IPS-18a (cell line): Measurements from ENCODE around the gene CASTOR1.

Experiments
- H3K27ac ChIP-seq: one replicate; pipeline ENCODE4 v1.5.1; 2013; ENCODE audit warnings: low read length
- H3K27me3 ChIP-seq: one replicate; pipeline ENCODE4 v1.6.1; 2013; ENCODE audit warnings: mild to moderate bottlenecking, low read length; ENCODE audit not compliant: control insufficient read depth, insufficient read depth
- H3K36me3 ChIP-seq: one replicate; pipeline ENCODE4 v1.6.1; 2013; ENCODE audit warnings: low read depth, low read length; ENCODE audit not compliant: control insufficient read depth
- H3K4me1 ChIP-seq: one replicate; pipeline ENCODE4 v1.6.1; 2013; ENCODE audit warnings: low read depth, low read length; ENCODE audit not compliant: control insufficient read depth
- H3K4me3 ChIP-seq: one replicate; pipeline ENCODE4 v1.5.1; 2013; ENCODE audit warnings: low read length
- H3K9ac ChIP-seq: one replicate; pipeline ENCODE4 v1.6.1; 2013; ENCODE audit warnings: mild to moderate bottlenecking, low read length, moderate library complexity
- H3K9me3 ChIP-seq: one replicate; pipeline ENCODE4 v1.6.1; 2013; ENCODE audit warnings: low read depth, low read length; ENCODE audit not compliant: control insufficient read depth

Gene CASTOR1

DNA sequence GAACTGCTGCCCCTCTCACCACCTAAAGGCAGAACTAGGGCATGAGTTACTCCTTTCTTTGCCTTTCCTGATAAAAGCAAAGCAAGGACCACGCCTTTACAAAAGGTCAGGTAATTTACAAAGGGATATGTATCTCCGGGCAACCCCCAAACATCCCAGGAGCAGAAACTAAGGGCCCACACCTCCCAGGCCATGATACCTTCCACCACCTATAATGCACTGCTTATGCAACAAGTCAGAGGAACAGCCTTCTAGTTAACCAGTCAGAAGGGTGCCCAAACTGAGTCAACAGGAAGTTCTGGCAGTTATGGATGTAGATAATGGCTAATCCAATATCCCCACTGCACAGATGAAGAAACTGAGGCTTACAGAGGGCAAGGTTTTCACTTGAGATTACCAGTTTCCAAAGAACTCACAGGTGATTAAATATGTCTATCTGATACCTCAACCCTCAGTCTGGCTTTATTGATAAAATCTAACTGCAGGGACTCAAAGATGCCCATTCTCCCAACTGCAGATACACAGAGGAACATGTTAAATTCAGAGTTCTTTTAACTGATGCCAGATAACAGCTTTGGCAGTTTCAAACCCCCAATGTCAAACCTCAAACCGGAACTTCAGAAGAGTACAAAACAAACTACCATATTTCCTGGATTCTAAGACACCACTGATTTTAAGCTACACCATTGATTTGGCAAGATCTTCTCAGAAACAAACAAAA, 16.8 kb upstream of the CASTOR1 start:
- Histone ChIP-seq H3K4me1 (no peaks in the 10 kb centered on the region), H3K36me3 (no peaks in the 10 kb centered on the region), H3K27ac (no peak overlapping the region), H3K9me3 (no peaks in the 10 kb centered on the region), H3K9ac (no peak overlapping the region), H3K4me3 (no peak overlapping the region), H3K27me3 (no peaks in the 10 kb centered on the region)

DNA sequence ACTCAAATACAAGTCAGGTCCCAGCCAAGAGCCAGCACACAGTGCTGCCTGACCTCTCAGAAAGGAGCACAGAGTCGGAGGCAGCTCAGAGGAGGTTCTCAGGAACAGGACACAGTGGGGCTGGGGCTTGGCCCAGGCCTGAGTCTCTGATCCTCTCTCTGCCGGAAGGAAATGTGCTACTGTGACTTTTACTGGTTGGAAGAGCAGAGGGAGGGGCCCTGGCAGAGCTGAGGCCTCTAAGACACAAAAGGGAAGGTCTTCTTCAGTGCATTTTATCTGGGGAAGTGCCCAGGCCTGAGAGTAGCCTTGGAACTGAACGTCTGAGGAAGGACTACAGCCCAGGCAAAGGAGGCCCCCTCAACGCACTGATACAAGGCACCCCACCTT, 16.2 kb upstream of the CASTOR1 start:
- H3K9me3 ChIP-seq = no peaks in the 10 kb centered on the region
- H3K27ac ChIP-seq = no peak overlapping the region
- H3K4me1 ChIP-seq = no peaks in the 10 kb centered on the region
- no peak overlapping the region for H3K4me3 ChIP-seq
- H3K36me3 ChIP-seq = no peaks in the 10 kb centered on the region
- no peaks in the 10 kb centered on the region for H3K27me3 ChIP-seq
- H3K9ac ChIP-seq = no peak overlapping the region

DNA sequence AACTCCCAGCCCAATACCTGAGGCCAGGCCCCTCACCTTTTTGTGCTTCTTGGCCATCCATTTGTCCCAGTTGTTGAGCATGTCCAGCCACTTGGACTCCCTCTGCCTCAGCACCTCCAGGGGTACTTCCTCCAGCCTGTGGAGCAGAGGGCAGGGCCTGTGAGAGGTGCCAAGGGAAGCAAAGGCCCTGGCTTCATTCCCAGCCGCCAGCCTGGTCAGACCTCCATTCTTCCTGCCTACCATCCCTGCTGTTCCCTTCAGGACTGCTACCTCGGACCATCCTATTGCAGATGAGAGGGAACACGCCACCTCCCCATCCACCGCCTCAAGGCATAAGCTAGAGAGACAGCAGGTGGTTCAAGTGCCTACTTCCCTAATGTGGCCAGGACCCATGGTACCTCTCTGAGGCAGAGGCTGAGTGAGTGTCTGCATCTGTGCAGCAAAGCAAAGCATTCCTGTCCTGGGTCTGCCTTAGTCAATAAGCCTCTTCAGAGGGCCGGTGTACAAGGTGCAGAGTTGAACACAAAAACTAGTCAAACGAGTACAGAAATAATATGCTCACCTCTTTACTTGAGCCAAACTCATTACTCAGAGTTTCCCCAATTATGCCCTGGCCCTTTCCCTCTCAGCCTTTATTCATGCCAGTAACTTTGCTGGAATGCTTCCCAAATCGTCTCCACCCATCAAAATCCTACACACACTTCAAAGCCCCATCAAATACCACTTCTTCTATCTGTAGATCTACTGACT, 15.4 kb upstream of the CASTOR1 start:
- Histone ChIP-seq H3K27ac (no peak overlapping the region), H3K27me3 (no peaks in the 10 kb centered on the region), H3K36me3 (no peaks in the 10 kb centered on the region), H3K4me3 (no peak overlapping the region), H3K4me1 (no peaks in the 10 kb centered on the region), H3K9ac (no peak overlapping the region), H3K9me3 (no peaks in the 10 kb centered on the region)

DNA sequence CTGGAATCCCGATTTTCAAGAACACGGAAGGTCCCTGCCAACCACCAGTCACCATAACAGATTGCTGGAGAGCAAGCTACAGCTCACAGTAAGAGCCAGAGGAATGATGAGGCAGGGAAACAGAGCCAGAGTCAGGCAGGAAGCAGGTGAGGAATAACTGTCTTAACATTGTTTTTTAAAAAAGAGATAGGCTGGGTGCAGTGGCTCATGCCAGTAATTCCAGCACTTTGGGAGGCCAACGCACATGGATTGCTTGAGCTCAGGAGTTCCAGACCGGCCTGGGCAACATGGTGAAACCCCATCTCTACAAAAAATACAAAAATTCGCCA, 13.5 kb upstream of the CASTOR1 start:
- Histone ChIP-seq H3K9ac (no peak overlapping the region), H3K9me3 (no peaks in the 10 kb centered on the region), H3K27ac (no peak overlapping the region), H3K4me1 (no peaks in the 10 kb centered on the region), H3K27me3 (no peaks in the 10 kb centered on the region), H3K36me3 (no peaks in the 10 kb centered on the region), H3K4me3 (no peak overlapping the region)

DNA sequence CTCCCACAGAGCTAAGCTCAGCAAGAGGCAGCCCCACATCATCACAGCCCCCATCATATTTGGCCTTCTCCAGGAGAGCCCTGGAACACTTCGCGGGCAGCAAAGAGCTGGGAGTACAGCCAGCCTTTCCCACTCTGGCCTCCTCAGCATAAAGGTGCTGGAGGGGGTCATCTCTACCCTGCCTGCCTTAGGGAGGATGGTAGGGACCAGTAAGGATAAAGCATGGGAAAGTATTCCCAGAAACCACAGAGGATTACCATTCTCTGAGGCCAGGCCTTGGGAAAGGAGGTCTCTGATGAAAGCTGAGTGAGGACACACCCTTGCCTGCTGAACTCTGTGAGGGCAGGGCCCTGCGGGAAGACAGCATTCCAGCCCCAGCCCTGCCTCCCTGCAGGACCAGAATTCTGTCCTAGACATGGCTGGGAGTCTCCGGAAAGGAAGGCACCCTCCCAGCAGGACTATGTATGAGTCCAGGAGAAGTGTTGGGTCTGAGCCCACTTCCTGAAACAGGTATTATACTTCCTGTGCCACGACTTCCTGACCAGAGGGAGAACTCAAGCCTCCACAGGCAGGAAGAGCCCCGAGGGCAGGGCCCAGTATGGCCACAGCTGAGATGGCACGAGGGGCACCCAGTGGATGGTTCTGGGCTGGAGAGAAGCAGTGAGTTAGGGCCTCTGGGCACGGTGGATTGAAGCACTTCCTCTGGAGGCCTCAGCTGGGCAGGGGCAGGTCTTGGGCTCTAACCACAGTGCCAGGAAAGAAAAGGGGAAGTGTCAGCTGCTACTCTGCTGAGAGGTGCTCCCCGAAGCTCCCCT, 12.9 kb upstream of the CASTOR1 start:
- H3K4me3 ChIP-seq = no peak overlapping the region
- no peak overlapping the region for H3K27ac ChIP-seq
- H3K4me1 ChIP-seq = no peaks in the 10 kb centered on the region
- H3K9ac ChIP-seq = no peak overlapping the region
- H3K27me3 ChIP-seq = no peaks in the 10 kb centered on the region
- no peaks in the 10 kb centered on the region for H3K9me3 ChIP-seq
- no peaks in the 10 kb centered on the region for H3K36me3 ChIP-seq

DNA sequence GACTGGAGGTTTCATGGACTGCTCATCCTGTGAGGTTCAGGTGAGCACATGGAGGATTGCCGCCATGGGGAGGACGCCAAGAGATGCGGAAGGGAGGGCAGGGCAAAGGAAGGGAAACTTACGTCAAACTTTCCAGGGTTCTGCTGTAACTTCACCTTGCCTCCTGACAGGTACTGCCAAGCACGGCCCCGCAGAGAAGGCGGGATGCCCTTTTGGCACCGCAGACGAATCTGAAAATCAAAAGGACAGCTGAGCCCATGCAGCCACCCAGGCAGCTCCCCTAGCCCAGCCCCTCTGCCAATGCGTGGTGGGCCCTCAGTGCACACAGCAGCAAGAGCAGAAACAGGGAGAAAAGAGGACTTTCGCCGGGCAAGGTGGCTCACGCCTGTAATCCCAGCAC, 10.0 kb upstream of the CASTOR1 start:
- Histone ChIP-seq H3K4me3 (no peak overlapping the region), H3K27me3 (no peaks in the 10 kb centered on the region), H3K27ac (no peak overlapping the region), H3K36me3 (no peaks in the 10 kb centered on the region), H3K4me1 (no peaks in the 10 kb centered on the region), H3K9ac (no peak overlapping the region), H3K9me3 (no peaks in the 10 kb centered on the region)

DNA sequence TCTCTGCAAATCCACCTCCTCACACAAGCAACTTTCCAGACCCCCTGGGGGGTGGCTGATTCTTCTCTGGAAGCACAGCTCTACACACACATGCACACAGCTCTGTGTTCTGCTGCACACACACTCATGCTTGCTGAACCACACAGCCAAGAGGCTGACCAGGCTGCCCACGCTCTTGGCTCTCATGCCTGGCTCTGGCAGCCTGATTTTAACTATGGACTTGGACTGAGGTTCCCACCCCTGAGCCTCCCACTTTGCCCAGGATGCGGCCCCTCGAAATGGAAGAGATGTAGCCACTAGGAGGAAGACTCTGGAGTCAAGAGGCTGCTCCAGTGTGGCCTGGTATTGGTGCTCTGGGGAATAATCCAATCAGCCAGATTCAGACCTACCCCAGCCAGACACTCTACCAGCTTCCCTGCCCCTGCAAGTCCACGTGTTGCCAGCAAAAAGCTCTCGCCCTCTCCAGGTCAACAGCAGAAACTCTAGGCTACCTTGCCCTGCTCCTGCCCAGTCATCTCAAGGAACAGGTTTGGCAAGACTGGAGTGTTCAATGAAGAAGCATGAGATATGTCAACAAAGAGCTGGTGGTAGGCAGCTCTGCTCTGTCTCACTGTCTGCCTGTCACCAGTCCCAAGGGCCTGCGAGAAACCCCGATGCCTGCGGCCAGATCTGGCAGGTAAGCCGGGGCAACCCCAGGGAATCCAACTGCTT, 8.8 kb upstream of the CASTOR1 start:
- Histone ChIP-seq H3K4me3 (no peak overlapping the region), H3K36me3 (no peaks in the 10 kb centered on the region), H3K9ac (no peak overlapping the region), H3K9me3 (no peaks in the 10 kb centered on the region), H3K4me1 (no peaks in the 10 kb centered on the region), H3K27me3 (no peaks in the 10 kb centered on the region), H3K27ac (no peak overlapping the region)

DNA sequence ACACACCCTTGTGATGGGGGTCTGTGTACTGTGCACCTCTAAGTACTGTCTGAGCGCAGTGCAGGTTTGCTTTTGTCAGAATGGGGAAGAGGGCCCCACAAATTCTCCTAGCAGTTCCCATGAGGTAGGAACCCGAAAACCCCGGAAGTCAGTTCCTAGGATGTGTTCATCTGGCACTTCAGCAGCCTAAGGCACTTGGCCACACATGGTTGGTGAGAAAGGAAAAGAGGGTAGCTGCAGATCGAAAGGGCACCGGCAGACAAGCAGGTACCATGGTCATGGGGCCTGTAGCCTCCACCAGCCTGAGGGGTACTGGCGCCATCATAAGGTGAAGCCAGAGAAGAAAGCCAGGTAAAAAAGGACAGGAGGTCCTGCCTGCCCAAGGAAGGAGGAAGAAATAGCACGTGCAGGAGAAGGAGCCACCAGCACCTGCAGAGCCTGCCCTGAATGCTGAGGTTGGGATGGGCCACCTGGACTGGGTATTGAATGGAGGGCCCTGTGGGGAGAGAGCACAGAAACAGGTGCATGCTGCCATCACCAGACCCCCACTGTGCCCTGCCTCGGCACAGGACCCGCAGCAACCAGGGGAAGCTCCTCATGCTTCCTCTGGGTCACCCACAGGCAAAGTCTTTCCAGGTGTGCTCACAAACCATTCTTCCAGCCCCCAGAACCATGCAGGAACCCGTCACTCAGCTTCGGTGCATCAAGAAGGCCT, 8.1 kb upstream of the CASTOR1 start:
- Histone ChIP-seq H3K9ac (no peak overlapping the region), H3K27me3 (no peaks in the 10 kb centered on the region), H3K9me3 (no peaks in the 10 kb centered on the region), H3K27ac (no peak overlapping the region), H3K4me3 (no peak overlapping the region), H3K4me1 (no peaks in the 10 kb centered on the region), H3K36me3 (no peaks in the 10 kb centered on the region)

DNA sequence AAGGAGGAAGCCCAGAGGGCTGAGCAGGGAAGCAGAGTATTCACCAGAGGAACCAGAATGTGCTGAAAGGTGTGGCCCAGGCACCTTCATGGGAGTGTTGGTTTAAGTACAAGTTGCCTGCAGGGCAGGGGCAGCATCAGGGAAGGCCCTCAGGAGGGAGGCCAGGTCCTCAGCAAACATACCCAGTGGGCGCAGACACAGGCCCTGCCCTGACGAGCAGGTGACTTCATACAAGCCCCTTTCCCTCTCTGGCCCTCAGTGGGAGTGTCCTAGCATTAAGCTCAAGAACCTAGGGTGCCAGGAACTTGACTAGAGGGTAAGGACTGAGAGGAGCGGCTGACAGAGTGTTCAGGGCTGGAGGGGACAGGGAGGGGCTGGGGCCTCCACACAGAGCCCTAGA, 7.5 kb upstream of the CASTOR1 start:
- Histone ChIP-seq H3K4me3 (no peak overlapping the region), H3K9ac (no peak overlapping the region), H3K27ac (no peak overlapping the region), H3K27me3 (no peaks in the 10 kb centered on the region), H3K9me3 (no peaks in the 10 kb centered on the region), H3K4me1 (no peaks in the 10 kb centered on the region), H3K36me3 (no peaks in the 10 kb centered on the region)

DNA sequence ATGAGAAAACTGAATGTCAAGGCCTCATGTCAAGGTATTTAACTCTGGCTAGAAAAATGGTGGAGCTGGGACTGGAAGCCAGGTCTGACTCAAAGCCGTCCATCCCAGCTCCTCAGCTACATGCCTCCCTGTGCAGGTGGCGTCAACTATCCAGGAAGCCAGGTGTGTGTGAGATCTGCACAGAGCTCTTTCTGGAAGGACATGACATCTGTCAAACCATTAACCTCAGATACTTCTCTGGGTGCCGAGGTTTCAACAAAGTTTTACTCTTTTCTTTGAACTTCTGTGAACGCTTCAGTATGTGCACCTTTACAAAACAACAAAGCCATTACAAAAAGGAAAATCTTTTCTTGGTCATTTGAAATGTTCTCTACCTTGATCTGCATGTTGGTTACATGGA, 7.0 kb upstream of the CASTOR1 start:
- H3K9ac ChIP-seq = no peak overlapping the region
- no peaks in the 10 kb centered on the region for H3K36me3 ChIP-seq
- H3K27me3 ChIP-seq = no peaks in the 10 kb centered on the region
- no peak overlapping the region for H3K4me3 ChIP-seq
- no peaks in the 10 kb centered on the region for H3K4me1 ChIP-seq
- H3K9me3 ChIP-seq = no peaks in the 10 kb centered on the region
- H3K27ac ChIP-seq = no peak overlapping the region

DNA sequence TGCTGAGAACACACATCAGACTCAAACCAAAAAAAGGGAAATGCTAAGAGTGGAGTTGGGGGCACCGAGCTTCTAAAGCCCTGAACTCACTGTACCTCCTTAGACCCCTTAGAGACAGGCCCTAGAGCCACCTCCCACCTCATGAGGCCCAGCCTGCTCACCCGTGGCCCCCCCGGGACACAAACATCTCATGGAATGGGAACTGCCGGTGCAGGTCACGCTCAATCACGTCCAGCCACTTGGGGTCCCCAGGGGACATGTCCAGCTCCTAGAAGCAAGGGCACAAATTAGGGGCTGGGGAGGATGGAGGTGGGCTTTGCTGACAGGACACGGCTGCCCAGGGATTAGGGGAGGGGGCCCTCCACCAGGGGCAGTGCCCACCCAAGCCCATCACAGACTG, 6.3 kb upstream of the CASTOR1 start:
- Histone ChIP-seq H3K36me3 (no peaks in the 10 kb centered on the region), H3K4me1 (no peaks in the 10 kb centered on the region), H3K9ac (no peak overlapping the region), H3K9me3 (no peaks in the 10 kb centered on the region), H3K4me3 (no peak overlapping the region), H3K27me3 (no peaks in the 10 kb centered on the region), H3K27ac (no peak overlapping the region)
